Activated CD8-positive, alpha-beta memory T cell treated with anti-CD3 and anti-CD28 coated beads for 24 hours (primary cell): ENCODE results near the gene SPOCD1.

Experiments used
- DNase-seq: peaks from one replicate; pipeline ENCODE4 v3.0.0-alpha.2; 2020

The SPOCD1 gene

DNA sequence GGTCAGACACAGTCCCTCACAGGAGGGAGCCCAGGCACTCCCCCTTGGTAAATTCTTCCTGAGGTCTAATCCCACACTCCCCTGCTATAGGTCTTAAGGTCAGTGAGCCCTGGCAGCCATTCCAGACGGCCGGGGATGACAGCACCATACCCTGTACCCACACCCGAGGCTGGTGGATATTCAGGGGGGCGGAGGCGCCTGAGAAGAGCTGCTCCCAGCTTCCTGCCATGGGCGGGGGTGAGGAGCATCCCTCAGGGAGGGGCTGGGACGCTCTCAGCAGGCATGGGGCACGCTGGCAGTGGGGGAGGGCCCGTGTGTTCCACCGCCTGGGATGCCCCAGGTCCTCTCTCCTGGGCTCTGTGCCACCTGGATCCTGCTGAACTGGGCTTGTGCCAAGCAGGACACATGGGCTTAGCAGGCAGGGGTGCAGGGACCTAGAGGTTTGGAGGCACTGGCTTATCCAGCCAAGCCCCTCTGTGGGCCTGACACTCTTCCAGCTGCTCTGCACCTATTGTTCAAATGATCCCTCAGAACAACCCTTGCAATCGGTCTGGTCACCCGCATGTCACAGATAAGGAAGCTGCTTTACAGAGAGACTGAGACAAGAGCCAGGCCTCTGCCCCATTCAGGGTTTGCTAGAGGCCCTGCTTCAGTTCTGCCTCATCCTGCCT, 46.0 kb downstream of the SPOCD1 start:
- DNase-seq: no peak

DNA sequence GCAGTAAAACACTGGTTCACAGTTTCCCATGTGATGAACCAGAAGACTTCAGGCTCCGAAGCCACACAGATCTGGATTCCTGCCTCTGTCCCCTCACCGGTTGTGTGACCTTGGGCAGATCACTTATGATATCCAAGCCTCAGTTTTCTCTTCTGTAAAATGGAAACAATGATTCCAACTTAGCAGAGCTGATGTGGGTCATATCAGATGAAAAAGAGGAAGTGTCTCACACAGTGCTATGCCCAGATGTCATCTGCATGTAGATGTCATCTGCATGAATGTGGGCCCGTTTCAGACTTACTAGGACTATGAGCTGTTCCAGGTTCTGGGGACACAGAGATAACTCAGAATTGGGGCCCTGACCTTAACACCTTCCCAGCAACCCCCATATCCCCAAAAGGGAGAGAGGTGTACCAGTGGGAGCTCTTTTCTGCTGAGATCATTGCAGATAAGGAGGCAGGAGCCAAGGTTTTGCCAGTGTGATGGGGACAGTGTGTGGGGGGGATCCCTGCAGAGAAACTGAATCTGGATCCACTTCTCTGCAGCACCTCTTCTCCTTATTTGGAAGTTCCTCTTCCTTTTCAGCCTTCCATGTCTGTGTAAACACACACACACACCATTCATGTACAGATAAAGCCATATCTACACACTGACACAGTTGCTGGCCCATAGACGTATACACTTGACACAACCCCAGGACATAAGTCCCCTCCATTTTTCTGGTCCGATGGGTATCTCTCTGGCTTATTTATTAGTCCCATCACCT, 46.7 kb downstream of the SPOCD1 start:
- DNase-seq: no peak

DNA sequence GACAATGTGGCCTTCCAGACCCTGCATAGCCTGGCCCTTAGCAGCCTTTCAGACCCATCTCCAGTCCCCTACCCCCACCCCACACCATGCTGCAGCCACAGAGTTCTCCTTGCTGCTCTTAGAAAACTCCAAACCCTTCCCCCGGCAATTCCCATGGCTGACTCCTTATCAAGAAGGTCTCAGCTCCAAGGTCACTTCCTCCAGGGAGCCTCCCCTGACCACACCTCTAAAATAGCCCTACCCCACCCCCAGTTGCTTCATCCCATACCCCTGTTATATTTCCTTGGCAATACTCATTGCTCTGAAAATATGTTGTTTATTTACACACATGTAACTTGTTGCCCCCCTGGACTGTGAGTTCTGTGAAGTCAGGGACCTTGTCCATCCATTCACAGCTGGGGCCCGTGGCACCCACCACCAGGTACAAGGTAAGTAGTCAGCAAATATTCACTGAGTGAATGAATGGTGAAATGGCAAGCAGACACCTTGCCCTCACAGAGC, 47.4 kb downstream of the SPOCD1 start:
- no peak for DNase-seq

GRCh38 chr1:31767225-31767624, 48.6 kb downstream of the SPOCD1 start:
- no peak for DNase-seq

DNA sequence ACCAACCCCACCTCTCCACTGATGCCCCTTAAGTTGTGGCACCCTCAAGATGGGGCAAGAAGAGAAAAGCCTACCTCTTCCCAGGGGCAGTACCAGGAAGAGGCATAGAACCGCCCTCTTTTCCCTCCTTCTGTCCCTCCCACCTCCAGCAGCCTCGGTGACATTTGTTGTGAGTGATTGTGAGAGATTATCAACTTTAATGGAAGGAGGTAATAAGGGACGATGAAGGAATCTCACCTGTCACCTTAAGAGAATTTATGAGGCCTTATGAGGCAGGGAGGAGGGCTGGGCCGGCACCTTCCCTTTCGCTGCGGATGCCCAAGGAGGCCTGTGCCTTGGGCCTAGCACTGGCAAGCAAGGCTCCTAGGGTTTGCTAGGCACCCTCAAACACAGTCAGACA, 50.3 kb downstream of the SPOCD1 start:
- DNase-seq: no peak

- no peak for DNase-seq
Observed at GRCh38 chr1:31765041-31765467, 50.8 kb downstream of the SPOCD1 start.

- DNase-seq: peak; percentile 72
Observed at GRCh38 chr1:31764312-31765040, 51.3 kb downstream of the SPOCD1 start, which contains the start of gene ADGRB2. Gene ADGRB2 (minus strand): TSS chr1:31764340. CDS start chr1:31757221, 7,119 bp downstream.

DNA sequence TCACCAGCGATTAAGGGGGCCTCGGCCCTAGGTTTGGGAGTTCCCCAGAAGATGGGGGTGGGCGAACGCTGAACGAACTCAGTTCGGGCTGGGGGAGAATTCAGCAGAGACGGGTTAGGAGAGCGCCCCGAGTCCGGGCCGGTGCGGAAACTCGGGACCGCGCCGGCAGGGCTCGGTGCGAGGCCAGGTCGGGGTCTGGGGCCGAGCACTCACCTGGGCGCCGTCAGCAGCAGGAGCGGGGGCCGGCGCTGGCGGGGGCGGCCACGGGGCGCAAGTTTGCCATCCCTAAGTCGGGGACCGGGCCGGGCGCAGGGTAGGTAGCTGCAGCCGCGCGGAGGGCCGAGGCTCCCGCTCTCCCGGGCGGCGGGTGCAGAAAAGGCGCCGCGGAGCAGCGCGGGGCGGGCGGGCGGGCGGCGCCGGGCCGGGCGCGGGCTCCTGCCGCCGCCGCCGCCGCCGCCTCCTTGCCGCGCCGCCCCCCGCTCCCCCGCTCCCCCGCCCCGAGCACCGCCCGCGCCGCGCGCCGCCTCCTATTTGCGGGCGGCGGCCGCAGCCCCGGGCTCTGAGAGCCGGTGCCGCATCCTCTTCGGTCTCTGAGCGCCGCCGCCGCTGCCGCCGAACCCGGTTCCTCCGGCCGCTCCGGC, 52.0 kb downstream of the SPOCD1 start:
- DNase-seq: no peak

- peak; percentile 82 for DNase-seq
Observed at GRCh38 chr1:31762726-31763670, 52.8 kb downstream of the SPOCD1 start.

DNA sequence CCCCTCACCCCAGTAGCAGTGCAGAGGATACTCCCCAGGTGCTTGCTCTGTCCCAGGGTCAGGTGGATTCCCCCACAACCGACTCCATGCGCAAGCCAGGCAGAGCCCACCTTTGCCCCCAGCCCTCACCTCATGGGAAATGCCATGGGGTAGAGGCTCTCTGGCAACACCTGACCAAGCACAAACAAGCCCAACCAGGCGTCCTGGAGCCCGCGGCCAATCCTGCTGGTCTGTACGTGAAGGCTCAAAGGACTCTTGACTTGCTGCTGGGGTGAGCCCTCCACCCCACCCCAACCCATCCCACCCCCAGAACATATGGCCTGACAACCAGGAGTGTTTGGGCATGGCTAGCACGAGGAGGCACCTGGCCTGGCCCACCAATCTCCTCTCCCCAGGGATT, 53.5 kb downstream of the SPOCD1 start:
- DNase-seq: no peak

GRCh38 chr1:31761883-31762282, 53.9 kb downstream of the SPOCD1 start:
- DNase-seq: no peak

DNA sequence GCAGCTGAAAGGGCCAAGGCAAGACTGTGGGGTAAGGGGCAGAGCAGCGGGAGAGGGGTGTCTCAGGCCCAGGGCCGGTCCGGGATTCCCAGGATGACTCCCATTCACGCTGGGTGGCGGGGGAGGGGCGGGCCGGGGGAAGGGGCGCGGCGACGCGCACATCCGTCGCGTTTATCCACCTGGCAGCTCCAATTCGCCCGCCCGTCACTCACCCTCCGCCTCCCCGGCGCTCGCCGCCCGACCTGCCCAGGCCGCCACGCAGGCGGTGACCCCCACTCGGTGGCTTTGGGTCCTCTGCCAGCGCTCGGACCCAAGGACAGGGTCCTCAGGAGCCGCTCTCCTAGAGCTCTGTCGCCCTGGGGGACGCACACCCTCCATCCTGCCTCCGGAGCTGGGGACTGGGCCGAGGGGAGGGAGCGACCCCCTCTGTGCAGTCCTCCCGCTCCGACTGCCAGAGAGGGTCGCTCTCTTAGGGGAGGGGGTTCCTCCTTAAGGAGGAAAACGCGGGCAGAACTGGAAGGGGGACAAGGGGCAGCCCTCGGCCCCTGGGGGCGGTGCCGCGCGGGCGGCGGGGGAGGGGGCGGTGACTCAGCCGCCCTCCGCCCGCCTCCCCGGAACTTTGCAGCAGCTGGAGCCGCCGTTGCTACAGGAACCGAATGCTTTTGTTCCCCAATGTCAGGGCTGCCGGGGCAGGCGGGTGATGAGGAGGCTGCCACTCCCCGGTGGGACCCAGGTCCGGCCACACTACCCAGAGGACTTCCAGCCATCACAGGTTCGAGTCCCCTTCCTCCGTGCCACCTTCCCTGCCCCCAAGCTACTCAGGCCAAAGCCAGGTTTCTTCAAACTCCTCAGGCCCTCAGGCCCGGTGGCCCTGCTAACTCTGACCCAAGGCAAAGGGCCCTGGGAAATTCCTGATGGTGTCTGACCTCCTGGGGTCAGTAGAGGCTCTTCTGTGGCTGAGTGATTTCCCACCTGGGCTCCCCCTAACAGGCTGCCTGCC, 55.1 kb downstream of the SPOCD1 start:
- DNase-seq: peak; percentile 75

- no peak for DNase-seq
Observed at GRCh38 chr1:31759298-31760023, 56.4 kb downstream of the SPOCD1 start.

DNA sequence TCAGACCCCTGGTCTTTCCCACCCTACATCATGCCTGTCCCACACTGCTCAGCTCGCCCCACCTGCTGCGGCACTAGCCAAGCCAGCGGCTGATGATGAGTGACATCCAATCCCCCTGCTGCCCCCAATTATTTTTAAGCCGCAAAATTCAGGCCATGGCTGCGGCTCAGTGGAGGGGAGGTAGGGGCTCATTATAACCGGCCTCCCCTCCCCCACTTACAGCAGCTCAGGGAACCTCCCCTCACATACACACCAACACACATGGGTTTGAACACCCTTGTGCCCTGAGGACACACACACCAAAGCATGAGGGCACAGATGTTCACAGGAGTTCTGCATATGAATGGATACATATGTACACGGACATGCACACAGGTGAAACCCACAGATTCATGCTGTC, 57.0 kb downstream of the SPOCD1 start:
- DNase-seq: no peak

- DNase-seq: no peak
Observed at GRCh38 chr1:31757989-31758388, 57.8 kb downstream of the SPOCD1 start.

GRCh38 chr1:31757204-31757679, 58.6 kb downstream of the SPOCD1 start:
- no peak for DNase-seq

DNA sequence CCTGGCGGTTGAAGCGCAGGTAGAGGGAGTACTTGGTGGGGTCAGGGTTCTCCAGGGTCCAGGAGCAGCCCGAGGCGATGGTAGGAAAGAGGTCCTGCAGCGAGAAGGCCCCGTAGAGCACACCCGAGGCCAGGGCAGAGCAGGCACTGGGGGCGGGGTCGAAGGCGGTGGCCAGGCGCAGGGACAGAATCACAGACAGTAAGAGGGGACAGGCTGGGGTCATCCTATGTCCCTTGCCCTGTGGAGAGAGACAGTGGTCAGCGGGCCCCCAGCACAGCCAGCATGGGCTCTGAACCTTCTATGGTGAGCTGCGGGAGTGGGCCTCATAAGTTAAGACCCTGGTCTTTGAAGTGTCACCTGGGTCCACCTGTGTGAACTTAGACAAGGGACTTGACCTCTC, 59.2 kb downstream of the SPOCD1 start:
- DNase-seq: no peak

- no peak for DNase-seq
Observed at GRCh38 chr1:31755850-31756492, 59.9 kb downstream of the SPOCD1 start.

GRCh38 chr1:31755197-31755611, 60.6 kb downstream of the SPOCD1 start:
- DNase-seq: no peak
